GM10266 (cell line): Measurements from ENCODE around the gene SRRD.

ENCODE experiments used
- DNase-seq: peaks from one replicate; pipeline ENCODE4 v3.0.0; 2012; ENCODE audit errors: extremely low spot score
- CTCF ChIP-seq: IDR thresholded peaks from 2 replicates; pipeline ENCODE4 v1.5.1; 2012; ENCODE audit warnings: mild to moderate bottlenecking, low read depth; ENCODE audit not compliant: control insufficient read depth, insufficient read depth; ENCODE audit errors: missing control alignments

The SRRD gene

GRCh38 chr22:26448334-26448733 is 35.3 kb upstream of the SRRD start:
- TF ChIP-seq CTCF: no peak

GRCh38 chr22:26448941-26449340 is 34.7 kb upstream of the SRRD start:
- no peak for TF ChIP-seq CTCF
- no peak for DNase-seq

More at GRCh38 chr22:26448334-26448733, 35.3 kb upstream of the SRRD start:
- DNase-seq: no peak

- TF ChIP-seq CTCF: no peak
- DNase-seq: no peak
Observed at GRCh38 chr22:26450453-26451185, 33.1 kb upstream of the SRRD start.

GRCh38 chr22:26452236-26453016 is 31.3 kb upstream of the SRRD start:
- no peak for DNase-seq
- TF ChIP-seq CTCF: no peak

GRCh38 chr22:26453216-26453615 is 30.5 kb upstream of the SRRD start:
- TF ChIP-seq CTCF: no peak
- no peak for DNase-seq

GRCh38 chr22:26453812-26454500 is 29.7 kb upstream of the SRRD start:
- TF ChIP-seq CTCF: no peak
- no peak for DNase-seq
